ENCODE measurements around the gene CYP46A1.
"Not testable (repeated sequence)": the region's sequence is repeated elsewhere in the genome, so short reads cannot be mapped to it uniquely, and the experiment has no call there.

Gene CYP46A1

GRCh38 chr14:99757331-99758070 lies 73.4 kb downstream of the CYP46A1 start:
- no peak for TF ChIP-seq CTCF (conservative IDR thresholded peaks at IDR 0.05; ENCODE audit: low read depth)
- H3K27ac ChIP-seq = peak overlapping the region; percentile 85
- DNase-seq (ENCODE audit: low spot score) = peak; percentile 80
- ChIA-PET POLR2A (ENCODE audit: low non-redundant PET) (interaction anchor here (0.5 kb wide), 1 partner anchor 248 kb away, joined by 6 read pairs; no protein-coding TSS in a partner anchor), CTCF (interaction anchor here (1.2 kb wide), 1 partner anchor 12 kb away, joined by 3 read pairs; no protein-coding TSS in a partner anchor)

GRCh38 chr14:99758121-99758821 lies 74.2 kb downstream of the CYP46A1 start:
- no peak for TF ChIP-seq CTCF (conservative IDR thresholded peaks at IDR 0.05; ENCODE audit: low read depth)
- DNase-seq (ENCODE audit: low spot score) = peak; percentile 86
- peak overlapping the region; percentile 85 for H3K27ac ChIP-seq
- CTCF ChIA-PET = no interaction called here
- POLR2A ChIA-PET (ENCODE audit: low non-redundant PET) = interaction anchor here (0.5 kb wide), 1 partner anchor 247 kb away, joined by 6 read pairs; no protein-coding TSS in a partner anchor

GRCh38 chr14:99758872-99759545 lies 74.9 kb downstream of the CYP46A1 start:
- no peak for TF ChIP-seq CTCF (conservative IDR thresholded peaks at IDR 0.05; ENCODE audit: low read depth)
- peak overlapping the region; percentile 85 for H3K27ac ChIP-seq
- ChIA-PET POLR2A (ENCODE audit: low non-redundant PET) (no interaction called here), CTCF (no interaction called here)
- no peak for DNase-seq (ENCODE audit: low spot score)

- POLR2A ChIA-PET (ENCODE audit: low non-redundant PET) = no interaction called here
- CTCF ChIA-PET = no interaction called here
- no peak for TF ChIP-seq CTCF (conservative IDR thresholded peaks at IDR 0.05; ENCODE audit: low read depth)
- H3K27ac ChIP-seq = peak overlapping the region; percentile 85
- no peak for DNase-seq (ENCODE audit: low spot score)
These were observed 75.4 kb downstream of the CYP46A1 start for GRCh38 chr14:99759546-99759925.

- DNase-seq (ENCODE audit: low spot score) = no peak
- no peak for TF ChIP-seq CTCF (conservative IDR thresholded peaks at IDR 0.05; ENCODE audit: low read depth)
- ChIA-PET CTCF (no interaction called here), POLR2A (ENCODE audit: low non-redundant PET) (no interaction called here)
- H3K27ac ChIP-seq = no peak overlapping the region
These were observed 76.7 kb downstream of the CYP46A1 start for GRCh38 chr14:99760817-99761216.

- CTCF ChIA-PET = interaction anchor here (0.7 kb wide), 2 partner anchors 30 to 47 kb away, joined by 3 read pairs; no protein-coding TSS in a partner anchor
- H3K27ac ChIP-seq; DNase-seq (ENCODE audit: low spot score); POLR2A ChIA-PET (ENCODE audit: low non-redundant PET): not testable (repeated sequence)
These were observed 78.8 kb downstream of the CYP46A1 start for GRCh38 chr14:99762911-99763310.

Measured in RWPE1 (cell line).